ENCODE data around the gene TWIST2.

DNA sequence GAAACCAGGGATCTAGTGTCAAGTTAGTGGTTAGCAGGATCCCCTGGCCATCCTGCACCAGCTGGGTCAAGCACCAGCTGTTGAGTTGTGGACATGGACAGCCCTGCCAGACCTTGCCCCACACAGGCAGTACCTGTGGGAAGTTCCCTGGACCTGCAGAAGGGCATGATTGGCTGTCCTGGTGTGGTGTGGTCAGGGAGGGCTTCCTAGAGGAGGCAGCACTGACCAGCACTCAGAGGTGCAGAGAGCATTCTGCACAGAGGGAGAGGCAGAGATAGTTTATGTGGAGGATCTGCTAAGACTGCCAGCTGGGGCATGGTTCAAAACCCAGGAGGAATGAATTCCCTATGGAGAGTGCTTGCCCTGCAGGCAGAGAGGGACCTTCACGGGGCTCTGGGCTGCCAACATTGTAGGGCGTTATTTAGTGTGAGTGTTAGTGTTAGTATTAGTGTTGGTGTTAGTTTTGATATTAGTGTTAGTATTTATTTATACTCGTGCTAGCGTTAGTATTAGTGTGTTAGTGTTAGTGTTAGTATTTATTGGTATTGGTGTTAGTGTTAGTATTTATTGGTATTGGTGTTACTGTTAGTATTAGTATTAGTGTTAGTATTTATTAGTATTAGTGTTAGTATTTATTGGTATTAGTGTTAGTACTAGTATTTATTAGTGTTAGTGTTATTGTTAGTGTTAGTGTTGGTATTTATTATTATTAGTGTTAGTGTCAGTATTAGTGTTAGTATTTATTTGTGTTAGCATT lies 31.9 kb downstream of the TWIST2 start:
- TF ChIP-seq POLR2A (IDR thresholded peaks at IDR 0.05), result no peak
- TF ChIP-seq, protein P1, sequence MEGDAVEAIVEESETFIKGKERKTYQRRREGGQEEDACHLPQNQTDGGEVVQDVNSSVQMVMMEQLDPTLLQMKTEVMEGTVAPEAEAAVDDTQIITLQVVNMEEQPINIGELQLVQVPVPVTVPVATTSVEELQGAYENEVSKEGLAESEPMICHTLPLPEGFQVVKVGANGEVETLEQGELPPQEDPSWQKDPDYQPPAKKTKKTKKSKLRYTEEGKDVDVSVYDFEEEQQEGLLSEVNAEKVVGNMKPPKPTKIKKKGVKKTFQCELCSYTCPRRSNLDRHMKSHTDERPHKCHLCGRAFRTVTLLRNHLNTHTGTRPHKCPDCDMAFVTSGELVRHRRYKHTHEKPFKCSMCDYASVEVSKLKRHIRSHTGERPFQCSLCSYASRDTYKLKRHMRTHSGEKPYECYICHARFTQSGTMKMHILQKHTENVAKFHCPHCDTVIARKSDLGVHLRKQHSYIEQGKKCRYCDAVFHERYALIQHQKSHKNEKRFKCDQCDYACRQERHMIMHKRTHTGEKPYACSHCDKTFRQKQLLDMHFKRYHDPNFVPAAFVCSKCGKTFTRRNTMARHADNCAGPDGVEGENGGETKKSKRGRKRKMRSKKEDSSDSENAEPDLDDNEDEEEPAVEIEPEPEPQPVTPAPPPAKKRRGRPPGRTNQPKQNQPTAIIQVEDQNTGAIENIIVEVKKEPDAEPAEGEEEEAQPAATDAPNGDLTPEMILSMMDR (IDR thresholded peaks at IDR 0.05), result no peak
